ENCODE results near the gene F2R. TPM values are rescaled to one million over a fixed set of nuclear protein-coding genes. Genes with fewer than 3 reads are reported as not detected.

The F2R gene
- total RNA-seq, 1 donor from 2014 or later: 18.6 TPM

DNA sequence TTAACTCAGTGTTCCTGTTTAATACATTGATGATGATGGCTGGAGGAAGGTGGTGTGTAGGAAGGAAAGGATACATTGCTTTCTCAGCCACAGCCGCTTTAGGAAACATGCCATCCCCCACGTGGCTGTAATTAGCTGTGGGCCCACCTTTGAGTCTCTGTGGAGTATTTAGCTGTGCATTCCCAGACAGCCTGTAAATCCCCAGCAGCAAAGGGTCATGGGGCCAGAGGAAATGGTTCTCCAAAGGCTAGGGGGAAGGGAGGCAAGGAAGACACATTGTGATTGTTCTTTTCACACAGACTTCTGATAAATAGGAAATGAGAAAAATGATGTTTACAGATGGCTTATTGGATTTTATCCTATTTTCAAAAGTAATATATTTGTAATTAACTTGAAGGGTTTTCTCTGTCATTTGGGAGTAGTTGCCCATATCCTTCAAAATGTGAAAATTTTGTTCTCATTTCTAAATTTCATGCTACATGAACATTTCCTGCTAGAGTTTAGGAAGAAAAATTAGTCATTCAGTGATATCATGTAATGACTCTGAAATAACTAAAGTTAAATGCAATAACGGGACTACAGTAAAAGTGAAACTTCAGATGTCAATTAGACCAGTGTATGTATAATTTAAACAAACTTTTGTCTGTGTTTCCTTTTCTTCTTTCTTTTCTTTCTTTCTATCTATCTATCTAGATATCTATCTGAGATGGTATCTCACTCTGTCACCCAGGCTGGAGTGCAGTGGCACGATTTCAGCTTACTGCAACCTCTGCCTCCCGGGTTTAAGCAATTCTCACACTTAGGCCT lies 24.3 kb upstream of the F2R start:
- TF ChIP-seq, protein P1, sequence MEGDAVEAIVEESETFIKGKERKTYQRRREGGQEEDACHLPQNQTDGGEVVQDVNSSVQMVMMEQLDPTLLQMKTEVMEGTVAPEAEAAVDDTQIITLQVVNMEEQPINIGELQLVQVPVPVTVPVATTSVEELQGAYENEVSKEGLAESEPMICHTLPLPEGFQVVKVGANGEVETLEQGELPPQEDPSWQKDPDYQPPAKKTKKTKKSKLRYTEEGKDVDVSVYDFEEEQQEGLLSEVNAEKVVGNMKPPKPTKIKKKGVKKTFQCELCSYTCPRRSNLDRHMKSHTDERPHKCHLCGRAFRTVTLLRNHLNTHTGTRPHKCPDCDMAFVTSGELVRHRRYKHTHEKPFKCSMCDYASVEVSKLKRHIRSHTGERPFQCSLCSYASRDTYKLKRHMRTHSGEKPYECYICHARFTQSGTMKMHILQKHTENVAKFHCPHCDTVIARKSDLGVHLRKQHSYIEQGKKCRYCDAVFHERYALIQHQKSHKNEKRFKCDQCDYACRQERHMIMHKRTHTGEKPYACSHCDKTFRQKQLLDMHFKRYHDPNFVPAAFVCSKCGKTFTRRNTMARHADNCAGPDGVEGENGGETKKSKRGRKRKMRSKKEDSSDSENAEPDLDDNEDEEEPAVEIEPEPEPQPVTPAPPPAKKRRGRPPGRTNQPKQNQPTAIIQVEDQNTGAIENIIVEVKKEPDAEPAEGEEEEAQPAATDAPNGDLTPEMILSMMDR (IDR thresholded peaks at IDR 0.05): no peak
- Histone ChIP-seq H3K27ac (peak overlapping the region; percentile 5), H3K4me1 (no peaks in the 10 kb centered on the region), H3K9me3 (no peaks in the 10 kb centered on the region), H3K36me3 (peaks cover 8% of the 10 kb centered on the region), H3K4me3 (no peak overlapping the region), H3K27me3 (ENCODE audit: low read depth) (no peaks in the 10 kb centered on the region)
- intact Hi-C loops (cut with DNase I): no loop called here
- no peak for ATAC-seq
- no peak for DNase-seq

DNA sequence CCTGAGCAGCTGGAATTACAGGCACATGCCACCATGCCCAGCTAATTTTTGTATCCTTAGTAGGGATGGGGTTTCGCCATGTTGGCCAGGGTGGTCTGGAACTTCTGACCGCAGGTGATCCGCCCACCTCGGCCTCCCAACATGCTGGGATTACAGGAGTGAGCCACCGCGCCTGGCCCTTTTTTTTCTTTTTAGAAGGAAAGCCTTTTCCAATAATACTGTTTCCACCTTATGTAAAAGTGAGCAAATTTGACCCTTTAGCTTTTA lies 23.7 kb upstream of the F2R start:
- Histone ChIP-seq H3K27me3 (ENCODE audit: low read depth) (no peaks in the 10 kb centered on the region), H3K27ac (peak overlapping the region; percentile 5), H3K9me3 (no peaks in the 10 kb centered on the region), H3K4me1 (no peaks in the 10 kb centered on the region), H3K36me3 (peaks cover 8% of the 10 kb centered on the region), H3K4me3 (no peak overlapping the region)
- DNase-seq: no peak
- ATAC-seq: no peak
- intact Hi-C loops (cut with DNase I): no loop called here
- TF ChIP-seq, protein P1 (IDR thresholded peaks at IDR 0.05): no peak

DNA sequence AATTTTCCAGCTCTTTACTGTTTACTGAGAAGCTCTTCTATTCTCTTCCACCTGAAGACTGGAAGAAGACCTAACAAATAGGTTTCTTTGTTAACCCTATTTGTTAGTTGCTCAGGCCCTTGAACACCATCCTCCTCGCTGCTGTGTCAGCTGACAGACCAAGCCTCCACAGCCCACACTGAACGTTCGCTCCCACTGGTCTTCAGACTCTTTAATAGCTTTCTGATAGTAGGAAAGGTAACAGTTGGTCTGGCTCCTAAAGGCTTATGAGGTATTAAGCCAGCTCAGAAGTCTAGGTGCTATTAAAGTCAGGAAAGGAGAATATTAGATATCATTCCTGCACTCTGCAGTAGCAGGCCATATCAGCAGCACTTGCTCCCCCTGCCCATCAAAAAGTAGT lies 23.3 kb upstream of the F2R start:
- peaks cover 8% of the 10 kb centered on the region for H3K36me3 ChIP-seq
- H3K4me1 ChIP-seq: no peaks in the 10 kb centered on the region
- H3K9me3 ChIP-seq: no peaks in the 10 kb centered on the region
- no peak overlapping the region for H3K4me3 ChIP-seq
- DNase-seq: no peak
- H3K27me3 ChIP-seq (ENCODE audit: low read depth): no peaks in the 10 kb centered on the region
- intact Hi-C loops (cut with DNase I): no loop called here
- ATAC-seq: no peak
- TF ChIP-seq, protein P1 (IDR thresholded peaks at IDR 0.05): no peak
- H3K27ac ChIP-seq: no peak overlapping the region

DNA sequence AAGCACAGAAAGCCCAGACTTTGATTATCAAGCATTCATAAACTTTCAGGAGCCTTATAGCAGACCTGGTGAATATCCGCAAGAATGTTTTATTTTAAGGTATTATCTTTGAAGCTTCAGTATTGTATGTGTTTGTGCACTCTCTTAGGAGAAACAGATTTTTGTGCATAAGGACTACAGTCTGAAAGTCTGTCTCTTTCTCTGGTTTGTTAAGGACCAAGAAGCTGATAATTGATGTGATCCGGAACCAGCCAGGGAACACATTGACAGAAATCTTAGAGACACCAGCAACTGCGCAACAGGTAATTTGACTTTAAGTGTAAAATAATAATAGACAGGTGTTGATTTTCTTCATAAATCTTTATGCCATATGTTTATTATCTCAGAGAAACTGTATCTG lies 22.8 kb upstream of the F2R start:
- H3K4me1 ChIP-seq: no peaks in the 10 kb centered on the region
- no peak overlapping the region for H3K27ac ChIP-seq
- H3K36me3 ChIP-seq: peaks cover 8% of the 10 kb centered on the region
- no peaks in the 10 kb centered on the region for H3K9me3 ChIP-seq
- H3K4me3 ChIP-seq: no peak overlapping the region
- TF ChIP-seq, protein P1 (IDR thresholded peaks at IDR 0.05): no peak
- intact Hi-C loops (cut with DNase I): no loop called here
- ATAC-seq (no peak), DNase-seq (no peak)
- no peaks in the 10 kb centered on the region for H3K27me3 ChIP-seq (ENCODE audit: low read depth)

DNA sequence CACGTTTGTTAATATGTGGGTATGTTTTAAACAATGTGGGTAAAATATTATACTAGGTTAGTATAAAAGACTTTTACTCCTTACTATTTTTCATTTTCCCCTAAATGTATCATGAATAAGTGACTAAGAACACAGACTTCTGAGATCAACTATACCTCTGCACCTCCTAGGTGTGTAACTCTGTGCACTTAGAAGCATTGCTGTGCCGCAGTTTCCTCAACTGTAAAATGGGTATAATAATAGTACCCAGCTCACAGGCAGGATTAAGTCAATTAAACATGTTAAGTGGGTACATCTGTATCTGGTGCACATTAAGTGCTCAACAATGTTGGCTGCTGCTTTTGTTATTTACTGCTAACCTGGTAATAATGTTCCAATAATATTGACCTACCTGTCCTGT lies 21.6 kb upstream of the F2R start:
- DNase-seq (no peak), ATAC-seq (no peak)
- Histone ChIP-seq H3K4me3 (no peak overlapping the region), H3K9me3 (no peaks in the 10 kb centered on the region), H3K4me1 (no peaks in the 10 kb centered on the region), H3K27ac (no peak overlapping the region), H3K36me3 (peaks cover 8% of the 10 kb centered on the region), H3K27me3 (ENCODE audit: low read depth) (no peaks in the 10 kb centered on the region)
- TF ChIP-seq, protein P1 (IDR thresholded peaks at IDR 0.05): no peak
- intact Hi-C loops (cut with DNase I): no loop called here

All from lower lobe of right lung (tissue), 2 donors.